Esophagus muscularis mucosa (tissue), 4 donors: Measurements from ENCODE around the gene GPR158. TPM values are rescaled to one million over a fixed set of nuclear protein-coding genes. Genes with fewer than 3 reads are reported as not detected.

ENCODE experiments used
- DNase-seq: peaks from one replicate; pipeline ENCODE4 v3.0.0-alpha.2; 2017; ENCODE audit errors: extremely low spot score
- H3K27ac ChIP-seq, 4 donors: fragments of 200-600 bp; sonication (generic); replicated peaks in 1 of 4; 1 replicate in 3 of 4; 2 replicates in 1 of 4; pipeline ENCODE4 v1.5.1; 2016 to 2019; ENCODE audit warnings: mild to moderate bottlenecking in 1 of 4
- H3K27me3 ChIP-seq, 4 donors: fragments of 200-600 bp; sonication (generic); one replicate each; pipeline versions ENCODE4 v1.5.1 to v1.6.0; 2016 to 2019
- H3K36me3 ChIP-seq, 4 donors: fragments of 200-600 bp; sonication (generic); one replicate each; pipeline ENCODE4 v1.5.1; 2016 to 2019
- H3K4me1 ChIP-seq, 4 donors: fragments of 200-600 bp; sonication (generic); one replicate each; pipeline ENCODE4 v1.5.1; 2016 to 2019
- H3K4me3 ChIP-seq, 4 donors: fragments of 200-600 bp; sonication (generic); 1 replicate in 2 of 4; 2 replicates in 2 of 4; pipeline ENCODE4 v1.5.1; 2016 to 2019; ENCODE audit warnings: mild to moderate bottlenecking in 4 of 4, moderate library complexity in 1 of 4
- H3K9me3 ChIP-seq, 4 donors: fragments of 200-600 bp; sonication (generic); 1 replicate in 3 of 4; 2 replicates in 1 of 4; pipeline ENCODE4 v1.5.1; 2016 to 2019
- EP300 ChIP-seq: sonication (generic); formaldehyde crosslinking; IDR thresholded peaks from one replicate; pipeline ENCODE4 v1.6.1; 2017; ENCODE audit warnings: antibody characterized with exemption
- POLR2A ChIP-seq: fragments of 450-650 bp; IDR thresholded peaks from one replicate; pipeline ENCODE4 v1.6.1; 2017; ENCODE audit warnings: antibody characterized with exemption, moderate library complexity, mild to moderate bottlenecking, low read depth
- POLR2AphosphoS5 ChIP-seq, 2 donors: sonication (generic); formaldehyde crosslinking; IDR thresholded peaks; one replicate each; pipeline ENCODE4 v1.6.1; 2017; ENCODE audit warnings: antibody characterized with exemption in 2 of 2
- WGBS: methylation state at CpG from one replicate; pipeline ENCODE4 v1.1.5; 2018; 5-methylcytosine and 5-hydroxymethylcytosine counted together
- intact Hi-C: fragments of 100-400 bp; cut with DNase I; formaldehyde crosslinking; loops from one replicate; pipeline ENCODE4 v1.15.1; 2023
- total RNA-seq, 4 donors: library from RNA; depleted of rRNA; stranded (reverse); fragments of >200 nt; gene quantifications; one replicate each; pipeline versions ENCODE4 v1.1.0 to v1.2.1, GENCODE V29; 2016
- TF ChIP-seq, protein P1 (sequence below), 3 experiments: fragments of 200-600 bp in 2 of 3; fragments of 450-650 bp in 1 of 3; sonication (generic) in 2 of 3; IDR thresholded peaks; one replicate each; pipeline ENCODE4 v1.5.1; 2017 to 2019; ENCODE audit warnings: antibody characterized with exemption in 3 of 3, mild to moderate bottlenecking in 2 of 3, moderate library complexity in 1 of 3

GPR158 gene
- total RNA-seq, 4 donors from 2014 or later = under 0.01 to 0.50 (median 0.13) TPM

GRCh38 chr10:25561758-25562157 is 387.0 kb downstream of the GPR158 start:
- TF ChIP-seq POLR2AphosphoS5 (IDR thresholded peaks at IDR 0.05) (no peak), POLR2A (no peak), EP300 (no peak)
- TF ChIP-seq, protein P1, sequence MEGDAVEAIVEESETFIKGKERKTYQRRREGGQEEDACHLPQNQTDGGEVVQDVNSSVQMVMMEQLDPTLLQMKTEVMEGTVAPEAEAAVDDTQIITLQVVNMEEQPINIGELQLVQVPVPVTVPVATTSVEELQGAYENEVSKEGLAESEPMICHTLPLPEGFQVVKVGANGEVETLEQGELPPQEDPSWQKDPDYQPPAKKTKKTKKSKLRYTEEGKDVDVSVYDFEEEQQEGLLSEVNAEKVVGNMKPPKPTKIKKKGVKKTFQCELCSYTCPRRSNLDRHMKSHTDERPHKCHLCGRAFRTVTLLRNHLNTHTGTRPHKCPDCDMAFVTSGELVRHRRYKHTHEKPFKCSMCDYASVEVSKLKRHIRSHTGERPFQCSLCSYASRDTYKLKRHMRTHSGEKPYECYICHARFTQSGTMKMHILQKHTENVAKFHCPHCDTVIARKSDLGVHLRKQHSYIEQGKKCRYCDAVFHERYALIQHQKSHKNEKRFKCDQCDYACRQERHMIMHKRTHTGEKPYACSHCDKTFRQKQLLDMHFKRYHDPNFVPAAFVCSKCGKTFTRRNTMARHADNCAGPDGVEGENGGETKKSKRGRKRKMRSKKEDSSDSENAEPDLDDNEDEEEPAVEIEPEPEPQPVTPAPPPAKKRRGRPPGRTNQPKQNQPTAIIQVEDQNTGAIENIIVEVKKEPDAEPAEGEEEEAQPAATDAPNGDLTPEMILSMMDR (IDR thresholded peaks at IDR 0.05) = no peak
- intact Hi-C loops = no loop called here
- Histone ChIP-seq H3K4me1 (no peaks in the 10 kb centered on the region), H3K9me3 (no peaks in the 10 kb centered on the region), H3K27me3 (no peaks in the 10 kb centered on the region), H3K27ac (no peak overlapping the region), H3K4me3 (no peak overlapping the region), H3K36me3 (no peaks in the 10 kb centered on the region)
- DNase-seq = no peak
- WGBS = 88% methylated on average over 2 of the region's 2 CpGs

GRCh38 chr10:25562547-25562946 is 387.7 kb downstream of the GPR158 start:
- intact Hi-C loops = no loop called here
- Histone ChIP-seq H3K4me3 (no peak overlapping the region), H3K4me1 (no peaks in the 10 kb centered on the region), H3K36me3 (no peaks in the 10 kb centered on the region), H3K9me3 (no peaks in the 10 kb centered on the region), H3K27me3 (no peaks in the 10 kb centered on the region), H3K27ac (no peak overlapping the region)
- no peak for DNase-seq
- WGBS = 87% methylated on average over 4 of the region's 4 CpGs
- no peak for TF ChIP-seq POLR2AphosphoS5 (IDR thresholded peaks at IDR 0.05)
- no peak for TF ChIP-seq EP300
- TF ChIP-seq, protein P1 (IDR thresholded peaks at IDR 0.05) = no peak
- TF ChIP-seq POLR2A = no peak

GRCh38 chr10:25564351-25564750 is 389.6 kb downstream of the GPR158 start:
- H3K27me3 ChIP-seq = no peaks in the 10 kb centered on the region
- H3K4me3 ChIP-seq = no peak overlapping the region
- intact Hi-C loops = no loop called here
- no peak overlapping the region for H3K27ac ChIP-seq
- WGBS = 82% methylated on average over 6 of the region's 6 CpGs
- TF ChIP-seq, protein P1 (IDR thresholded peaks at IDR 0.05) = no peak
- no peak for TF ChIP-seq POLR2A
- no peak for TF ChIP-seq EP300
- no peak for TF ChIP-seq POLR2AphosphoS5 (IDR thresholded peaks at IDR 0.05)
- no peaks in the 10 kb centered on the region for H3K36me3 ChIP-seq
- no peak for DNase-seq
- H3K4me1 ChIP-seq = no peaks in the 10 kb centered on the region
- H3K9me3 ChIP-seq = no peaks in the 10 kb centered on the region

GRCh38 chr10:25565570-25565969 is 390.8 kb downstream of the GPR158 start:
- no peak for TF ChIP-seq POLR2A
- no peaks in the 10 kb centered on the region for H3K36me3 ChIP-seq
- H3K4me1 ChIP-seq = no peaks in the 10 kb centered on the region
- H3K27me3 ChIP-seq = no peaks in the 10 kb centered on the region
- no peak for DNase-seq
- H3K27ac ChIP-seq = no peak overlapping the region
- no peaks in the 10 kb centered on the region for H3K9me3 ChIP-seq
- WGBS = 65% methylated on average over 7 of the region's 7 CpGs
- H3K4me3 ChIP-seq = no peak overlapping the region
- intact Hi-C loops = no loop called here

DNA sequence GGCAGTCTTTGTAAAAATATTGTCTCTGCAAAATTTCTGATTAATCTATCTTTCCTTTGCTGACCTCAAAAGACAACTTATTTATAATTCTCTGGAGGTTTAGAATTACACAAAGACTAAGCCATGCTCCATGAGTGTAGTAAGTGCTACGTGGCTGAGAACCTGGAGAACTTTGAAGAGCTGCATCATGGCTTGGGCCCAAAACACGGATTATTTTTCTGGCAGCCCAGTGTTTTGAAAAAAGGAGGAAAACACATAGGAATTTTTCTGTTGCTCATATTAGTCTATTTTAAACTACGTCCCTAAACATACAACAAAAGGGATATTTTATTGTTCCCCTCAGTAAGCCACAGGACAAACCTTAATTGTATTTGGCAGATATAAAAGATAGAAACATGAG is 398.5 kb downstream of the GPR158 start:
- Histone ChIP-seq H3K4me1 (no peaks in the 10 kb centered on the region), H3K36me3 (no peaks in the 10 kb centered on the region), H3K27ac (no peak overlapping the region), H3K9me3 (no peaks in the 10 kb centered on the region), H3K27me3 (no peaks in the 10 kb centered on the region), H3K4me3 (no peak overlapping the region)
- intact Hi-C loops = no loop called here
- WGBS = 34% methylated on average over 3 of the region's 3 CpGs
- TF ChIP-seq POLR2AphosphoS5 (IDR thresholded peaks at IDR 0.05) = no peak
- TF ChIP-seq, protein P1 (IDR thresholded peaks at IDR 0.05) = no peak
- no peak for TF ChIP-seq EP300
- TF ChIP-seq POLR2A = no peak
- DNase-seq = no peak
